Measurements from ENCODE around the gene ATRIP. TPM values are rescaled to one million over a fixed set of nuclear protein-coding genes. Genes with fewer than 3 reads are reported as not detected.

ATRIP gene
- total and polyA plus RNA-seq, 4 donors: 4.0 to 7.5 (median 5.7) TPM

DNA sequence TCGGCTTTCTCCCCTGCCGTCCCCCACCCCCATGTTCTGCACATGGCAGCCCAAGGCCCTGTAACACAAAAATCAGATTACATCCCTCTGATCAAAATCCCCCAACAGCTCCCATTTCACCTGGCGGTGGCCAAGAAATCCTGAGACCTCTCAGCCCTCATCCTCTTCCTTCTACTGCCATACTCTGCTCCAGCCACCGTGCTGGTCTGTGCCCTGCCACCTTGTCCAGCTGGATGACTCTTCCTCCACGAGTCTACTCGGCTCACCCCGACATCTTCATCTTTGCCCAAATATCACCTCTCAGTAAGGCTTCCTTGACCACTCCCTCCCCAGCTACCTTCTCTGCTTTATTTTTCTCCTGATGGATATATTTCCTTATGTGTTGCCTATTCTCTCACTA, 9.7 kb upstream of the ATRIP start:
- H3K4me3 ChIP-seq (ENCODE audit: low read length in 2 of 2): no peak overlapping the region
- ATAC-seq (ENCODE audit: low FRiP score): no peak
- no peaks in the 10 kb centered on the region for H3K9me3 ChIP-seq (ENCODE audit: control insufficient read depth, low read length)
- no peak overlapping the region for H3K27ac ChIP-seq (ENCODE audit: low read depth in 1 of 2, low read length in 2 of 2)
- 74 to 78% methylated on average over 7 of the region's 7 CpGs for WGBS, 2 donors
- no peak for DNase-seq
- no peaks in the 10 kb centered on the region for H3K27me3 ChIP-seq (ENCODE audit: control insufficient read depth in 1 of 2, insufficient read depth in 2 of 2, low read length in 1 of 2)
- peaks cover 0 to 3% of the 10 kb centered on the region in 2 donors for H3K36me3 ChIP-seq (ENCODE audit: control insufficient read depth in 1 of 2, insufficient read depth in 2 of 2, low read length in 1 of 2)
- intact Hi-C loops (cut with DNase I): loop anchor here (1.0 to 2.0 kb wide), 3 partner anchors 36 to 164 kb away; no protein-coding TSS in a partner anchor
- no peaks in the 10 kb centered on the region for H3K4me1 ChIP-seq (ENCODE audit: control insufficient read depth in 1 of 2, insufficient read depth in 2 of 2, low read length in 2 of 2)

DNA sequence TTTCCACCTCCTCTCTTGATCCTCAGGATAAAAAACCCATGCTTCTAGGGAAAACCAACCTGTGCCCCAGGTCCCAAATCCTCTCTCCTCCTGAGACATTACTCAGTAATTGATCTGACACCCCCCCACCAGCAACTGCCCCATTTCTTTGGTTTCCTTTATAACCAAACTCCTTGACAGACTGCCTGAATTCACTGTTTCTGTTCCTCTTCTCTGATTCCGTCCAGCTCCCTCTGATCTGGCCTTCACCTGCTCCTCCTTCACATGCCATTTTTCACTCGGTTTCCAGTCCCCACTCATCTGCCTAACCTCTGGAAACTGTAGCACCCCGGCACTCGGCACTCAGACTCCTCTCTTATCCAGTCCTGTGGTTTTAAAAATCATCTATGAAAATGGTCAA, 8.7 kb upstream of the ATRIP start:
- Histone ChIP-seq H3K27ac (ENCODE audit: low read depth in 1 of 2, low read length in 2 of 2) (no peak overlapping the region), H3K4me1 (ENCODE audit: control insufficient read depth in 1 of 2, insufficient read depth in 2 of 2, low read length in 2 of 2) (no peaks in the 10 kb centered on the region), H3K27me3 (ENCODE audit: control insufficient read depth in 1 of 2, insufficient read depth in 2 of 2, low read length in 1 of 2) (no peaks in the 10 kb centered on the region), H3K9me3 (ENCODE audit: control insufficient read depth, low read length) (no peaks in the 10 kb centered on the region), H3K36me3 (ENCODE audit: control insufficient read depth in 1 of 2, insufficient read depth in 2 of 2, low read length in 1 of 2) (peaks cover 0 to 1% of the 10 kb centered on the region in 2 donors), H3K4me3 (ENCODE audit: low read length in 2 of 2) (no peak overlapping the region)
- 82 to 89% methylated on average over 4 of the region's 4 CpGs for WGBS, 2 donors
- ATAC-seq (ENCODE audit: low FRiP score) (no peak), DNase-seq (no peak)
- intact Hi-C loops (cut with DNase I): loop anchor here (2.0 kb wide), 2 partner anchors 37 to 165 kb away; no protein-coding TSS in a partner anchor

DNA sequence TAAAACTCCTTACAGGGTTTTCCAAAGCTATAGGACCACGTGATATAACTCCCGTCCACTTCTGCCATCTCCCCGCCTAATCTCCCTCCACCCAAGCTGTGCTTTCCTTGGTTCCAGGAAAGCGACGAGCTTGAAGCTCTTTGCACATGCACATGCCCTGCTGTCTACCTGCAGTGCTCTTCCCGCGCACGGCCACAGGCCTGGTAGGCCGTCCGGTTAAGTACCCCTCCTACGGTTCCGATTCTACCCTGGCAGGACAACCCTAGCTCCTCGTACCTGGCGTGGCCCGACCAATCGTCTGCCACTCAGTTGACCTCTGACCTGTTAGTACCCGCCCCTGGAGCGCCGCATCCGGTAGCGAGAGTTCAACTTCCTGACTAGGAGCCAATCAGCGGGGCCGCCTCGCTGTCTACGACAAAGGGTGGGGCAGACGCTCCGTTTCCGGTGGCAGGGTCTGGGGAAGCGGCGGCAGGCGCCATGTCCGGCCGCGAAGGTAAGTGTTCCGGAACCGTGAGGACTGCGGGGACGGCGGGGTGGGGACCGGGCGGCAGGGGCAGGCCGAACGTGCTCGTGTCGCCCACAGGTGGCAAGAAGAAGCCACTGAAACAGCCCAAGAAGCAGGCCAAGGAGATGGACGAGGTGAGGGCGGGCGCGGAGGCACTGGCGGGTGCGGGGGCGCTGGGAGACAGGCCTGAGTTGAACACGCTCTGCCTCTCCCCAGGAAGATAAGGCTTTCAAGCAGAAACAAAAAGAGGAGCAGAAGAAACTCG, 6.5 kb upstream of the ATRIP start, which contains the start of the genes CCDC51 and TMA7:
Gene CCDC51 (minus strand): TSS at position 300 of the 770 bp plus-strand sequence. CDS start 4,991 bp downstream, outside the sequence.
Gene TMA7 (plus strand): TSS at position 438 of the 770 bp plus-strand sequence. CDS start 40 bp downstream, at position 478.
- intact Hi-C loops (cut with DNase I): no loop called here
- Histone ChIP-seq H3K27ac (ENCODE audit: low read depth in 1 of 2, low read length in 2 of 2) (peak within 1 kb of the TSS in 1 of 2 donors; percentile 73), H3K4me3 (ENCODE audit: low read length in 2 of 2) (peak within 1 kb of the TSS; percentile 44 to 63), H3K27me3 (ENCODE audit: control insufficient read depth in 1 of 2, insufficient read depth in 2 of 2, low read length in 1 of 2) (no peaks in the 10 kb centered on the region), H3K36me3 (ENCODE audit: control insufficient read depth in 1 of 2, insufficient read depth in 2 of 2, low read length in 1 of 2) (no peaks in the 10 kb centered on the region), H3K4me1 (ENCODE audit: control insufficient read depth in 1 of 2, insufficient read depth in 2 of 2, low read length in 2 of 2) (no peaks in the 10 kb centered on the region), H3K9me3 (ENCODE audit: control insufficient read depth, low read length) (no peaks in the 10 kb centered on the region)
- DNase-seq: peak; percentile 99
- 0 to 1% methylated on average over 53 to 54 of the region's 54 CpGs for WGBS, 2 donors
- peak; percentile 97 for ATAC-seq (ENCODE audit: low FRiP score)

DNA sequence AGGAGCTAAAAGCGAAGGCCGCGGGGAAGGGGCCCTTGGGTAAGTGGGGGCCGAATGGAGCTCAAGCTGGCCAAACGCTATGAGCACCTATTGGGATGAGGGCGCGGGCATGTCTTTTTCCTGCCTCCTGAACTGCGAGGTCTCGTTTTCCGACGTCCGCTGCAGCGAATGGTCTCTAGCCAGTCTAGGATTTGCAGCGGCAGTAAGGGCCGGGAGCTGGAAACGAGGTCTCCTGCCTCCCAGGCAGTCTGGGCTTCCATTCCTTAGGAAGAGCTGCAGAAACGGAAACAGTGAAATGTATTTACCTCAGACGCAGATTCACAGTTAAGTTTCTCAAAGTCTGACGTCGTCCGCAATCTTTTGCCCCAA, 6.0 kb upstream of the ATRIP start:
- intact Hi-C loops (cut with DNase I): no loop called here
- Histone ChIP-seq H3K4me3 (ENCODE audit: low read length in 2 of 2) (peak overlapping the region; percentile 44 to 63), H3K9me3 (ENCODE audit: control insufficient read depth, low read length) (no peaks in the 10 kb centered on the region), H3K27me3 (ENCODE audit: control insufficient read depth in 1 of 2, insufficient read depth in 2 of 2, low read length in 1 of 2) (no peaks in the 10 kb centered on the region), H3K4me1 (ENCODE audit: control insufficient read depth in 1 of 2, insufficient read depth in 2 of 2, low read length in 2 of 2) (no peaks in the 10 kb centered on the region), H3K36me3 (ENCODE audit: control insufficient read depth in 1 of 2, insufficient read depth in 2 of 2, low read length in 1 of 2) (no peaks in the 10 kb centered on the region), H3K27ac (ENCODE audit: low read depth in 1 of 2, low read length in 2 of 2) (peak overlapping the region in 1 of 2 donors; percentile 65)
- WGBS, 2 donors: 1% methylated on average over 21 of the region's 21 CpGs
- ATAC-seq (ENCODE audit: low FRiP score) (peak; percentile 1), DNase-seq (no peak)

DNA sequence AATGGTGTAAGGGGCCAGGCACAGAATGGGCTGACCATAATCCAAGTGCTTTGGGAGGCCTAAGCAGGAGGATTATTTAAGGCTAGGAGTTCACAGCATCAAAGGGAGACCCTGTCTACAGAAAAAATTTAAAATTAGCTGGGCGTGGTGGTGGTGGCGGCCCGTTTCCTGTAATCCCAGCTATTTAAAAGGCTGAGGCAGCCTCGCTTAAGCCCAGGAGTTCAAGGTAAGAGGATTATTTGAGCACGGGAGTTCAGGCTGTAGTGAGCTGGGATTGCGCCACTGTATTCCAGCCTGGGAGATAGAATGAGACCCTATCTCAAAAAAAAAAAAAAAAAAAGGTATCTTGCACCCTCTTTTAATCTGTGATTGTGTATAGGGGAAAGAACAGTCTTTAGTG, 4.6 kb upstream of the ATRIP start:
- H3K36me3 ChIP-seq (ENCODE audit: control insufficient read depth in 1 of 2, insufficient read depth in 2 of 2, low read length in 1 of 2): no peaks in the 10 kb centered on the region
- no peak overlapping the region for H3K4me3 ChIP-seq (ENCODE audit: low read length in 2 of 2)
- 83 to 87% methylated on average over 6 of the region's 6 CpGs for WGBS, 2 donors
- intact Hi-C loops (cut with DNase I): no loop called here
- DNase-seq: no peak
- H3K4me1 ChIP-seq (ENCODE audit: control insufficient read depth in 1 of 2, insufficient read depth in 2 of 2, low read length in 2 of 2): no peaks in the 10 kb centered on the region
- no peaks in the 10 kb centered on the region for H3K9me3 ChIP-seq (ENCODE audit: control insufficient read depth, low read length)
- no peaks in the 10 kb centered on the region for H3K27me3 ChIP-seq (ENCODE audit: control insufficient read depth in 1 of 2, insufficient read depth in 2 of 2, low read length in 1 of 2)
- H3K27ac ChIP-seq (ENCODE audit: low read depth in 1 of 2, low read length in 2 of 2): no peak overlapping the region
- no peak for ATAC-seq (ENCODE audit: low FRiP score)

DNA sequence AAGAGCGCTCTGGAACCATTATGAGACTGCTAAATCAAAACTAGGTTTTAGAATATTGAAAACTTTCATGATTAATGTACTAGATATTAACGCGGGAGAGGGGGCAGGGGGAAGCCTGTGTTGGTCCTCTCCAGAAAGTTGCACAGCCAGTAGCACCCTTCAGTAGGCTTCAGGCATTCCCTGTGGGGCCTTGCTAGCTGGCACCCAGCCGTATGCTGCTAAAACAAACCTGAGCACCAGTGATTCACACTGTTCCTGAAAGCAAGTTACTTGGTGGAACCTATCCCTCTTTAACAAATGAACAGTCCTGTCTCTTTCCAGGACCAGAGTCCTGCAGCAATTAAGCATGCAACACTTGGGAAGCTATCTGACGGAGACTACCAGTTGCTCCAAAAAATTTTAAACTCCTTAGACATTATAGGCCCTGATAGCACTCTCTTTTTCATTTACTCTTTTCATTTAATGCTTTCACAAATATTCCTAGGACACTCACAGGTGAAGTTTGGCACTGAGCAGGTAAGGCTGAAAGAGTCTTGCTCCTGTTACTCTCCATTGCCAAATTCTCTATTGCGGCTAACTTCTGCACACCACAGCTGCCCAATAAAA, 1.2 kb upstream of the ATRIP start:
- Histone ChIP-seq H3K27ac (ENCODE audit: low read depth in 1 of 2, low read length in 2 of 2) (no peak overlapping the region), H3K4me1 (ENCODE audit: control insufficient read depth in 1 of 2, insufficient read depth in 2 of 2, low read length in 2 of 2) (no peaks in the 10 kb centered on the region)
- WGBS, 2 donors: 60 to 65% methylated on average over 6 of the region's 6 CpGs

DNA sequence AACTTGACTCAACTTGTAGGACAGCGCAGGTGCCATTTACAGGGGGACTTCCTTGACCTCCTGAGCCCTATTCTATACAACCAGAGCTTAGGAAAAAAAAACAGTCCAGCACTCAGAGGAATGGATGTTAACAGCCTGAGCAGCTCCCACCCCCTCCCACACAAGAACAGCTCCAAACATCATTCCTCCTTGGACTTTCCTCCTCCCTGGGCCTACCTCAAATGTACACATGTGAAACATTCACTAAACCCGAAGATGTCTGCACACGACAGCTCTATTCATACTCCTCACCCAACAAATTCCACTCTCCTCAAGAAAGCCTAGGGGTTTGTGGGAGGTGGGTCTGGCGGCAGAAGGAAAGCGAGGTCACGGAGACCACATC, 503 bp upstream of the ATRIP start:
- Histone ChIP-seq H3K27me3 (ENCODE audit: control insufficient read depth in 1 of 2, insufficient read depth in 2 of 2, low read length in 1 of 2) (no peaks in the 10 kb centered on the region), H3K9me3 (ENCODE audit: control insufficient read depth, low read length) (no peaks in the 10 kb centered on the region), H3K36me3 (ENCODE audit: control insufficient read depth in 1 of 2, insufficient read depth in 2 of 2, low read length in 1 of 2) (no peaks in the 10 kb centered on the region), H3K27ac (ENCODE audit: low read depth in 1 of 2, low read length in 2 of 2) (peak overlapping the region in 1 of 2 donors; percentile 60), H3K4me3 (ENCODE audit: low read length in 2 of 2) (peak overlapping the region; percentile 30 to 48), H3K4me1 (ENCODE audit: control insufficient read depth in 1 of 2, insufficient read depth in 2 of 2, low read length in 2 of 2) (no peaks in the 10 kb centered on the region)
- DNase-seq (no peak), ATAC-seq (ENCODE audit: low FRiP score) (peak; percentile 5)
- WGBS, 2 donors: 11 to 15% methylated on average over 6 of the region's 6 CpGs
- intact Hi-C loops (cut with DNase I): no loop called here

More for the DNA sequence above, 1.2 kb upstream of the ATRIP start:
- Histone ChIP-seq H3K27me3 (ENCODE audit: control insufficient read depth in 1 of 2, insufficient read depth in 2 of 2, low read length in 1 of 2) (no peaks in the 10 kb centered on the region), H3K9me3 (ENCODE audit: control insufficient read depth, low read length) (no peaks in the 10 kb centered on the region), H3K36me3 (ENCODE audit: control insufficient read depth in 1 of 2, insufficient read depth in 2 of 2, low read length in 1 of 2) (no peaks in the 10 kb centered on the region), H3K4me3 (ENCODE audit: low read length in 2 of 2) (no peak overlapping the region)
- DNase-seq (no peak), ATAC-seq (ENCODE audit: low FRiP score) (no peak)
- intact Hi-C loops (cut with DNase I): no loop called here

DNA sequence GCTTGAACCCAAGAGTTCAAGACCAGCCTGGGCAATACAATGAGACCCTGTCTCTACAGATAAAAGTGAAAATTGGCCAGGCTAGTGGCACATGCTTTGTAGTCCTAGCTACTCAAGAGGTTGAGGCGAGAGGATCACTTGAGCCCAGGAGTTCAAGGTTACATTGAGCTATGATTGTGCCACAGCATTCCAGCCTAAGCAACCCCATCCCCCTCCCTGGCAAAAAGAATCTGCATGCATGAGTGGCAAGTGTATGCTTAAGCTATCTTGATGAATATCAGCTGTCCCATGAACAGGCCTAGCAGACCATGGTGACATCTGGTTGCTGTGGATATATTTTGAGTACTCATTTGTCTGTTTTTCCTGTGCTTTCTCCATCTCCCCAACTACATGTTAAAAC, 4.7 kb downstream of the ATRIP start:
- Histone ChIP-seq H3K4me3 (ENCODE audit: low read length in 2 of 2) (no peak overlapping the region), H3K27me3 (ENCODE audit: control insufficient read depth in 1 of 2, insufficient read depth in 2 of 2, low read length in 1 of 2) (no peaks in the 10 kb centered on the region), H3K27ac (ENCODE audit: low read depth in 1 of 2, low read length in 2 of 2) (no peak overlapping the region), H3K36me3 (ENCODE audit: control insufficient read depth in 1 of 2, insufficient read depth in 2 of 2, low read length in 1 of 2) (peaks cover 4 to 6% of the 10 kb centered on the region in 2 donors), H3K9me3 (ENCODE audit: control insufficient read depth, low read length) (no peaks in the 10 kb centered on the region), H3K4me1 (ENCODE audit: control insufficient read depth in 1 of 2, insufficient read depth in 2 of 2, low read length in 2 of 2) (no peaks in the 10 kb centered on the region)
- DNase-seq (no peak), ATAC-seq (ENCODE audit: low FRiP score) (no peak)
- intact Hi-C loops (cut with DNase I): no loop called here
- WGBS, 2 donors: 80 to 92% methylated on average over 1 of the region's 1 CpG

Measured in aorta (tissue), 5 donors.